Measurements from ENCODE around the gene HUS1B.

GRCh38 chr6:620950-621349 is 36.0 kb downstream of the HUS1B start:
- TF ChIP-seq POLR2A (IDR thresholded peaks at IDR 0.05; ENCODE audit: low read depth, low read length) = no peak
- no peak for TF ChIP-seq TAF1 (IDR thresholded peaks at IDR 0.05; ENCODE audit: low read depth, low read length)
- TF ChIP-seq POLR2AphosphoS5 (IDR thresholded peaks at IDR 0.05; ENCODE audit: low read depth, low read length) = no peak
- no peak for TF ChIP-seq SPI1 (IDR thresholded peaks at IDR 0.05; ENCODE audit: low read depth, low read length)
- TF ChIP-seq POU2F2 (IDR thresholded peaks at IDR 0.05; ENCODE audit: low read depth, low read length) = no peak

All from GM12891 (cell line).